Ovary (tissue), 9 donors: ENCODE data around the gene VASN. TPM values are rescaled to one million over a fixed set of nuclear protein-coding genes. Genes with fewer than 3 reads are reported as not detected.

Experiments
- DNase-seq, 5 donors: peaks; one replicate each; pipeline ENCODE4 v3.0.0-alpha.2; 2019 to 2020
- H3K27ac ChIP-seq, 2 donors: fragments of 200-600 bp; one replicate each; pipeline versions ENCODE4 v1.5.1 to v1.8.0; 2019 to 2022
- H3K27me3 ChIP-seq: fragments of 200-600 bp; one replicate; pipeline ENCODE4 v1.8.0; 2022
- H3K36me3 ChIP-seq: fragments of 200-600 bp; sonication (generic); one replicate; pipeline ENCODE4 v1.5.1; 2019
- H3K4me1 ChIP-seq: one replicate; pipeline ENCODE4 v1.8.1; 2013; ENCODE audit warnings: mild to moderate bottlenecking, moderate library complexity; ENCODE audit not compliant: insufficient read depth
- H3K4me3 ChIP-seq: fragments of 200-600 bp; sonication (generic); one replicate; pipeline ENCODE4 v1.5.1; 2017
- H3K9me3 ChIP-seq, 2 donors: fragments of 200-600 bp in 1 of 2; sonication (generic) in 1 of 2; one replicate each; pipeline versions ENCODE4 v1.5.1 to v1.8.1; 2013 to 2019; ENCODE audit warnings: mild to moderate bottlenecking in 1 of 2, moderate library complexity in 1 of 2
- EP300 ChIP-seq: sonication (generic); formaldehyde crosslinking; IDR thresholded peaks from one replicate; pipeline ENCODE4 v1.6.1; 2017; ENCODE audit warnings: antibody characterized with exemption
- POLR2A ChIP-seq: fragments of 450-650 bp; IDR thresholded peaks from one replicate; pipeline ENCODE4 v1.6.1; 2017; ENCODE audit warnings: antibody characterized with exemption, mild to moderate bottlenecking, moderate library complexity
- WGBS, 3 donors: extraction: QIAGEN DNeasy Blood & Tissue Kit in 1 of 3; methylation state at CpG; one replicate each; pipeline versions ENCODE4 v1.1.5 to v1.1.7; 2013 to 2017; 5-methylcytosine and 5-hydroxymethylcytosine counted together
- intact Hi-C, 4 donors: fragments of 100-400 bp; cut with DNase I; formaldehyde crosslinking; loops; one replicate each; pipeline versions ENCODE4 v1.11.0 to v1.15.1; 2022 to 2023
- polyA plus RNA-seq, 2 donors: library from polyadenylated mRNA; stranded (reverse); fragments of 200-250 nt in 1 of 2; fragments of 350-450 nt in 1 of 2; fragmentation: Illumina TruSeq in 1 of 2; extraction: RNeasy Lipid Tissue Mini Kit (QIAGEN cat#74804) in 1 of 2; gene quantifications; one replicate each; pipeline ENCODE4 v1.2.3, GENCODE V29; 2013 to 2014
- total RNA-seq, 7 donors: library from RNA; depleted of rRNA in 2 of 7; stranded (reverse); fragments of >200 nt in 2 of 7; fragmentation: NEBNext Ultra II Directional in 3 of 7; extraction: Animal tissue kit (Norgen Biotek cat#: 25700) in 3 of 7; gene quantifications; one replicate each; pipeline versions ENCODE4 v1.1.0 to v1.2.4, GENCODE V29; 2016 to 2023
- TF ChIP-seq, protein P1 (sequence below), 3 donors: fragments of 450-650 bp in 2 of 3; fragments of 200-600 bp in 1 of 3; IDR thresholded peaks; one replicate each; pipeline versions ENCODE4 v1.5.1 to v1.8.0; 2016 to 2022; ENCODE audit warnings: antibody characterized with exemption in 3 of 3, mild to moderate bottlenecking in 1 of 3
- donor health status: DM: no; HTN: no; CAD: no; lungs with moderate emphysema.
- donor health status: DM: no; HTN: no; CAD: no.
- donor health status: Bipolar disorder and iron deficiency.
- donor health status: DM: yes; HTN: yes; CAD: no.
- donor health status: DM: no; HTN: no; CAD: no.
- donor health status: DM: yes; HTN: yes; CAD: no.

The VASN gene
- total and polyA plus RNA-seq, 9 donors: 2.4 to 49.5 (median 43.5) TPM

DNA sequence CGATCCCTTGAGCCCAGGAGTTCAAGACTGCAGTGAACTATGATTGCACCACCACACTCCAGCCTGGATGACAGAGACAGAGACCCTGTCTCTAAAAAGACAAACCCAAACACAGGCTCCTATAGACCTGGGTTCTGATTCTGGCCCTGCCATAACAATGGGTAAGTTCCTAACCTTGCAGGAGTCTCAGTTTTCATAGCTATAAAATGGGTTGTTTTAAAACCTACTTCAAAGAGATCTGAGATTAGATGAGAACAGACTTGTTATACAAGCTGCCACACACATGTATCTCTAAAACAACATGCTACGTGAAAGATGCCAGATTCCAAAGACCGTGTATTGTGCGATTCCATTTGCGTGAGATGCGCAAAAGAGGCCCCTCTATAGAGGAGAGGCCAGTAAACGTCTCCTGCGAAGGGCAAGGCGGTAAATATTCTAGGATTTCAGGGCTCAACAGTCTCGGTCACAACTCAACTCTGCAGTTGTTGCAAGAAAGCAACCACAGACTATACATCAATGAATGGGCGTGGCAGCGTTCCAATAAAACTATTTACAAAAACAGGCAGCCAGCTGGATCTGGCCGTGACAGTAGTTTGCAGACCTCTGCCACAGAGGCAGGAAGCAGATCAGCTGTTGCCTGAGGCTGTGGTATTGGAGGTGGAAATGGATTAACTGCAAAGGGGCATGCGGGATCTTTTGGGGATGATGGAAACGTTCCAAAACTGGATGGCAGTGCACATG, 38.9 kb downstream of the VASN start:
- peaks cover 4% of the 10 kb centered on the region for H3K4me1 ChIP-seq
- no peaks in the 10 kb centered on the region for H3K36me3 ChIP-seq
- H3K27me3 ChIP-seq: no peaks in the 10 kb centered on the region
- no peak overlapping the region for H3K4me3 ChIP-seq
- 18 to 41% (median 33%) methylated on average over 15 of the region's 15 CpGs for WGBS, 3 donors
- intact Hi-C loops: no loop called here
- no peaks in the 10 kb centered on the region for H3K9me3 ChIP-seq
- TF ChIP-seq, protein P1, sequence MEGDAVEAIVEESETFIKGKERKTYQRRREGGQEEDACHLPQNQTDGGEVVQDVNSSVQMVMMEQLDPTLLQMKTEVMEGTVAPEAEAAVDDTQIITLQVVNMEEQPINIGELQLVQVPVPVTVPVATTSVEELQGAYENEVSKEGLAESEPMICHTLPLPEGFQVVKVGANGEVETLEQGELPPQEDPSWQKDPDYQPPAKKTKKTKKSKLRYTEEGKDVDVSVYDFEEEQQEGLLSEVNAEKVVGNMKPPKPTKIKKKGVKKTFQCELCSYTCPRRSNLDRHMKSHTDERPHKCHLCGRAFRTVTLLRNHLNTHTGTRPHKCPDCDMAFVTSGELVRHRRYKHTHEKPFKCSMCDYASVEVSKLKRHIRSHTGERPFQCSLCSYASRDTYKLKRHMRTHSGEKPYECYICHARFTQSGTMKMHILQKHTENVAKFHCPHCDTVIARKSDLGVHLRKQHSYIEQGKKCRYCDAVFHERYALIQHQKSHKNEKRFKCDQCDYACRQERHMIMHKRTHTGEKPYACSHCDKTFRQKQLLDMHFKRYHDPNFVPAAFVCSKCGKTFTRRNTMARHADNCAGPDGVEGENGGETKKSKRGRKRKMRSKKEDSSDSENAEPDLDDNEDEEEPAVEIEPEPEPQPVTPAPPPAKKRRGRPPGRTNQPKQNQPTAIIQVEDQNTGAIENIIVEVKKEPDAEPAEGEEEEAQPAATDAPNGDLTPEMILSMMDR (IDR thresholded peaks at IDR 0.05): no peak
- no peak for TF ChIP-seq EP300
- TF ChIP-seq POLR2A: no peak
- peak; percentile 56 to 75 (median 68) for DNase-seq
- H3K27ac ChIP-seq: no peak overlapping the region

DNA sequence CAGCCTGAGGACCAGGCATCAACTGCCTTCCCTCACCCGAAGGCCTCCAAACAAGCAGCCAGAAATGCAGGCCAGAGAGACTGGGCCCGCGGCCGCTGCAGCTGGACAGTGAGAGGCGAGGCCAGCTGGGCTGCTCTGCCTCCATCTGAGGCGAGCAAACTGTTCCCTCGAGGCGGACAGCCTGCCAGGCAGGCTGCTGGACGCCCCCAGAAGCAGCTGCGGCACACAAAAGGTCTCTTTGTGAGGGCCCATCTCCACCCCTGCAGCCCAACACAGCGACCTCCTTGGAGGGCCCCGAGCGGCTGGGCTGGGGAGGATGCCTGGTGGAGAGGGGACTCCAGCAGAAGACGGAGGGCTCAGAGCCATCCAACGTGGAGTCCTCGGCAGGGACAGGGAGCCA, 40.0 kb downstream of the VASN start:
- 21 to 27% (median 23%) methylated on average over 12 to 16 of the region's 16 CpGs for WGBS, 3 donors
- intact Hi-C loops: no loop called here
- TF ChIP-seq, protein P1 (IDR thresholded peaks at IDR 0.05): no peak
- TF ChIP-seq POLR2A (no peak), EP300 (no peak)
- H3K9me3 ChIP-seq: no peaks in the 10 kb centered on the region
- H3K4me1 ChIP-seq: peaks cover 4% of the 10 kb centered on the region
- peak in 4 of 5 donors; percentile 60 to 84 (median 74) for DNase-seq
- no peaks in the 10 kb centered on the region for H3K27me3 ChIP-seq
- H3K4me3 ChIP-seq: no peak overlapping the region
- no peaks in the 10 kb centered on the region for H3K36me3 ChIP-seq
- peak overlapping the region in 1 of 2 donors; percentile 3 for H3K27ac ChIP-seq

DNA sequence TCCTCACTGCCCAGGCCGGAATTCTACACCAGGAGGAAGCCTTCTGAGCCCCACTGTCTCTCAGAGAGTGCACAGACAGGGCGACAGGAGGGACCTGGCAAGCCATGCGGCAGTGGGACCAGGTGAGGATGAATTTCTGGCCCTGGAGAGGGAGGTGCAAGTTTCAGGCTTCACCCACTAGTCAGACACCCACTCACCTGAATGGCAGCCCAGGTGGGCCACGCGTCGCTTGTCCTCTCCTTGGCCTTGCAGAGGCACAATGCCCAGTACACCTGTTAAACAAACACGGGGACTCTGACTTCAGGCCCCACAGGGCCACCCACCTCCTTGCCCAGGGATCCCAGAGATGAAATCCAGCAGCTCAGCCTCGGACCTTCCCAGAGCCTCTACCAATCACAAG, 40.5 kb downstream of the VASN start:
- Histone ChIP-seq H3K36me3 (no peaks in the 10 kb centered on the region), H3K27me3 (no peaks in the 10 kb centered on the region), H3K9me3 (no peaks in the 10 kb centered on the region), H3K27ac (peak overlapping the region in 1 of 2 donors; percentile 3), H3K4me1 (peaks cover 4% of the 10 kb centered on the region), H3K4me3 (no peak overlapping the region)
- TF ChIP-seq, protein P1 (IDR thresholded peaks at IDR 0.05): no peak
- intact Hi-C loops: no loop called here
- WGBS, 3 donors: 78 to 89% (median 83%) methylated on average over 8 of the region's 8 CpGs
- no peak for DNase-seq

DNA sequence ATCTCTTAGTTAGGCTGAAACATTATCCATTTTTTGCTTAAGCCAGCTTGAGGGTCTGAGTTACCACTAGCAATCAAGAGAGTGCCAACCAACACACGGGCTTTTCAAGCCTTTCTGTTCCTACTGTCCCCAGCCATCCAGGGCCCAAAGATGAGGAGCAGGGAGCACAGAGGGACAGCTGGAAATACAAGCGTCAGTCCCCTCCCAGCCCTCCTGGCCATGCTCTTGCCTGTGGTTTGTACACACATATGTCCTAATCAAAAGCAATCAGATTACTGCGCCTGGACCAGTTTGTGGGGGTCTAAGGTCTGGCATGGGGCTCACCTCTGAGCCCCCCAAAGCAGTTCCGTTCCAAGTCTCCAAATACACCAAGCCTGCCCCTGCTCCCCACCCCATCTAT, 41.2 kb downstream of the VASN start:
- TF ChIP-seq, protein P1 (IDR thresholded peaks at IDR 0.05): no peak
- no peak for TF ChIP-seq POLR2A
- no peak for TF ChIP-seq EP300
- H3K36me3 ChIP-seq: no peaks in the 10 kb centered on the region
- no peak overlapping the region for H3K27ac ChIP-seq
- no peak for DNase-seq
- 89 to 100% (median 95%) methylated on average over 4 of the region's 4 CpGs for WGBS, 3 donors
- H3K27me3 ChIP-seq: no peaks in the 10 kb centered on the region
- H3K9me3 ChIP-seq: no peaks in the 10 kb centered on the region
- no peak overlapping the region for H3K4me3 ChIP-seq
- intact Hi-C loops: no loop called here
- peaks cover 4% of the 10 kb centered on the region for H3K4me1 ChIP-seq
